GM18511 (cell line): Measurements from ENCODE around the gene PNPLA7.
"Not testable (repeated sequence)": the region's sequence is repeated elsewhere in the genome, so short reads cannot be mapped to it uniquely, and the experiment has no call there.

Source experiments
- ATAC-seq: cut with Tn5 transposase; IDR thresholded peaks from one replicate; pipeline ENCODE4 v1.9.1; 2021; ENCODE audit warnings: mild to moderate bottlenecking, moderate library complexity; ENCODE audit not compliant: unreplicated experiment

The PNPLA7 gene

GRCh38 chr9:137426018-137426681 is 124.1 kb downstream of the PNPLA7 start:
- no peak for ATAC-seq

- peak; percentile 36 for ATAC-seq
These were observed 126.5 kb downstream of the PNPLA7 start for GRCh38 chr9:137423514-137424291.

GRCh38 chr9:137422604-137423513 is 127.3 kb downstream of the PNPLA7 start, which contains the start of the genes EXD3 and NOXA1:
Gene EXD3, minus strand, starts transcription at chr9:137423162. Its CDS starts 27,805 bp downstream, at chr9:137395357.
Gene NOXA1, plus strand, starts transcription at chr9:137423393. Its CDS starts 137 bp downstream, at chr9:137423530.
- ATAC-seq = peak; percentile 85

DNA sequence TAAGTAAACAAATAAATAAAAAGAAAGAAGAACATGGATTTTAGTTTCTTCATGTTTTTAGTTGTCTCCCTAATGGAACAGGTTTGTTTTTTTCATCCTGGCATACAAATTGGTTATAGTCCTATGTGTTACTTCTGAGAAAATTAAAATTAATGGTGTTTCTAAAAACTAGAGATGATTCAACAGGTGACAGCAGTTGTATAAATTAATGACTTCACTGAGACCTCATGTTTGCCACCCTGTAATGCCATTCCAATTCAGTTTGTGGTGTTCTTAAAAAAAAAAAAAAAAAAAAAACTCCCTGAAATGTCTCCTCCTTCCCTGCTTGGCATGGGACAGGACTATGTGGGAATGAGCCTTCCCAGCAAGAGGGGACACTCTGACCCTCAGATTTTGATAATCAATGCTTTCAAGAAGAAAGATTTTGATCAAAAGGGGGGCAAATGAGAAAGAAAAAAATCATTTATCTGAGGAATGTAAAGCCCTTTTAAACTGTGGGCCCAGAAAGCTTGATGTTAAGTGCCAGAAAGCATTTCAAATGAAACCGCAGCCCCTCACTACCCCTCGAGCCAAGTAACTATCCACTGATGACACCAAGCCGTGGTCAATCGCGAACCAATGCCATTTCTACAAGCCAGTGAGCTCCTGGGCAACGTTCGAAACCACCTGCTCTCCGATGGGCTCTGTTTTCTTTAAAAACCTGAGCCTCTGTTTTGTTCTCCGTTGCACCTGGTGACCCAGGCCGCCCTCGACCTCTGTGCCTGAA is 128.2 kb downstream of the PNPLA7 start:
- ATAC-seq = no peak

DNA sequence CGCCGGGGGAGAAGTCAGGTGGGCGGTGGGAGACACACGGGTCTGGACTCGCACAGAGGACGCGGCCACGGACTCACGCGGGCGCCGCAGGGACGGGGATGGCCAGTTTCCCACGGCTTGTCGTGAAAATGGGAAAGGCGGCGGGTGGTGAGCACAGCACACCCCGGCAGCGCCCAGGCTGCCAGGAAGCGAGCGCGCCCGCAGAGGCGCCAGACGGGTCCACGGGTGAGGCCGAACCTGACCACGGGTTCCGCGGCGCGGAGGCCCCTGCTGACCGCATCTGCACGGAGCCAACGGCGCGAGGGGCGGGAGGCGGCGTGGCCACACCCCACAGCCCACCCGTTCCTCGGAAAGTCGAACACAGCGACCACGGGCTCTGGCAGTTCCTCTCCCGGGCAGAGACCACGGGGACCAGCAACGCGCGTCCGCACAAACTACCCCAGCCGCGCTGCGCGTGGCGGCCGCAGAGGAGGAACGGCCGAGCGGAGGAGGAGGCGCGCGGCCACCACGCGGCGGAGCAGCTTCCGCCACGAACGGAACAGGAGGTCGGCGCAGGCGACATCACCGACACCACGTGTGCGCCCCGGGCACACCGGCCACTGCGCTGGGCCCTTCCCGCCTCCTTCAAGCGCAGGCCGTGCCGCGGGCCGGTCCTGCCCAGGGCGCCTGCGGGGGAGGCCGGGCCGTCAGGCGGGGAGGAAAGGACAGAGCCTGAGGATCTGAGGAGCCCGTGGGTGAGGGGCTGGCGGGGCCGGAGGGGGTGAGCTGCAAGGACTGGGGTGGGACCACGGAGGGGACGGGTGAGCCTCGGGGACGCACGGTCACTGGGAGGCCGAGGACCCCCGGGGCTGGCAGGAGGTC is 132.8 kb downstream of the PNPLA7 start:
- ATAC-seq = no peak

DNA sequence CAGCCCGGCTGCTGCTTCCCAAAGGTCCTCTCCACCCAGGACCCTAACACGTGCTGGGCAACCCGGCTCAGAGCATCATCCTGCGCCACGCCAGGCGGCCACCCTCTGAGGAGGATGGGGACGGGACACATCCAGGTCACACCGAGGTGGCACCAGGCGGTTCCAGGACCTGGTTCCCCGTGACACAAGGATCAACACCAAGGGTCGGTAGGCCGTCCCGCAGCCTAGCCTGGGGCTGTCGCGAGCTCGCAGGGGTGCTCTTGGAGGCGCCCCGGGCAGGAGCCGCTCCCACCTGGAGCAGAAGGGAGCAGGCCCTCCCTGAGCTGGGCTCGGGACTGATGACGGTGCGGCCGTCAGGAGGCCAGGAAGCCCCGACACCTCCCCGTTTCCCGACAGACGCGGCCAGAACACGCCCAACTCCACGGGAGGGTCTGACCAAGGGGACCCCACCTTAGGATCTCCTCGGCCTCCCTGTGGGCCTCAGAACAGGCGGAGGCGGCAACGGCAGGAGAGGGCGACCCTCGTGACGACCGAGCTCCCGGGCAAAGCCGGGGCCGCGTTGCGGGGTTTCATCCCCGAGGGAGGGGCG is 133.5 kb downstream of the PNPLA7 start:
- ATAC-seq = no peak

GRCh38 chr9:137416006-137416562 is 134.1 kb downstream of the PNPLA7 start:
- no peak for ATAC-seq

- no peak for ATAC-seq
These were observed 134.8 kb downstream of the PNPLA7 start for GRCh38 chr9:137415451-137415850.

DNA sequence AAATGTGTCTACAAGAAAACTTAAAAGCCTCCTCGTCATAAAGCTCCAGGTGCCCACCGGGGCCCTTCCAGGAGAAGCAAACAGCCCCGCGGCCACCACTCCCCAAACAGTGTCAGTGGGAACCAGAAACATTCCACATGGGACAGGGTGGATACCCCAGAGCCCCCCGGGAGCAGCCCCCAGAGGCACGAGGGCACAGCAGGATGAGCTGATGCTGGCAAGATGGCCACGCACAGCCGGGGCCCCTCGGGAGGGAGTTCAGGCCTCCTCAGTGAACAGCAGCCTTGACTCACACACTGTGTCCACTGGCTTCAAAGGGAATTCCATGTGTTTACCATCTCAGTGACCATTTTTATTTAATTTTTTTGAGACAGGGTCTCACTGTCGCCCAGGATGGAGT is 137.8 kb downstream of the PNPLA7 start:
- no peak for ATAC-seq

GRCh38 chr9:137411645-137412380 is 138.4 kb downstream of the PNPLA7 start:
- ATAC-seq = peak; percentile 47

DNA sequence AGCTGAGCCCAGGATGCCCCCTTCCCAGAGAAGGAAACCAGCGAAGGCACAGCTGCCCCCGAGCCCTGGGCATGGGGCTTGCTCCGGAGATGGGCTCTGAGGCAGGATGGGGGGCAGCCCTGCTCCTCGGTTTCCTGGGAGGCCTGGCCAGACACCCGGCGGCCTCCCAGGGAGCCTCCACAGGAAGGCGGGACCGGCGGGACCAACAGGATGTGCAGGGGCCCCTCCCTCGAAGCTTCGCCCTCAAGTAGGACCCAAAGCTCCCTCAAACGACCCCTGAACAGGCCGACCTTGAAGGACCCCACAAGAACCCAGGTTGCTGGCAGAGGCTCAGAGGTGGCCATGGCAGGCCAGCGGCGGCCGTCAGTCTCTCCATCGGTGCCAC is 138.9 kb downstream of the PNPLA7 start:
- ATAC-seq = no peak

- ATAC-seq = no peak
These were observed 139.3 kb downstream of the PNPLA7 start for GRCh38 chr9:137410891-137411249.

- ATAC-seq = not testable (repeated sequence)
These were observed 139.8 kb downstream of the PNPLA7 start for GRCh38 chr9:137410236-137410890.
